GM21576 (cell line): ENCODE data around the gene TMCC3.
"Not testable (repeated sequence)": the region's sequence is repeated elsewhere in the genome, so short reads cannot be mapped to it uniquely, and the experiment has no call there.

Experiments
- ATAC-seq: cut with Tn5 transposase; IDR thresholded peaks from one replicate; pipeline ENCODE4 v1.9.1; 2021; ENCODE audit warnings: mild to moderate bottlenecking, moderate library complexity; ENCODE audit not compliant: unreplicated experiment

Gene TMCC3

GRCh38 chr12:94604366-94604698 is 46.0 kb downstream of the TMCC3 start:
- no peak for ATAC-seq

- ATAC-seq, result no peak
These were observed 46.7 kb downstream of the TMCC3 start for GRCh38 chr12:94603434-94604365.

- ATAC-seq, result no peak
These were observed 48.3 kb downstream of the TMCC3 start for GRCh38 chr12:94602024-94602423.

- not testable (repeated sequence) for ATAC-seq
These were observed 49.0 kb downstream of the TMCC3 start for GRCh38 chr12:94601307-94601706.

GRCh38 chr12:94599189-94599588 is 51.2 kb downstream of the TMCC3 start:
- ATAC-seq, result no peak

- no peak for ATAC-seq
These were observed 53.1 kb downstream of the TMCC3 start for GRCh38 chr12:94597268-94597667.

- ATAC-seq, result no peak
These were observed 53.8 kb downstream of the TMCC3 start for GRCh38 chr12:94596596-94596995.

GRCh38 chr12:94595152-94595551 is 55.2 kb downstream of the TMCC3 start:
- no peak for ATAC-seq

- ATAC-seq, result no peak
These were observed 55.9 kb downstream of the TMCC3 start for GRCh38 chr12:94594443-94594825.

- no peak for ATAC-seq
These were observed 56.4 kb downstream of the TMCC3 start for GRCh38 chr12:94593822-94594442.

GRCh38 chr12:94592723-94593122 is 57.6 kb downstream of the TMCC3 start:
- not testable (repeated sequence) for ATAC-seq

GRCh38 chr12:94592080-94592479 is 58.3 kb downstream of the TMCC3 start:
- no peak for ATAC-seq

GRCh38 chr12:94590428-94590827 is 59.9 kb downstream of the TMCC3 start:
- ATAC-seq, result no peak

- ATAC-seq, result no peak
These were observed 60.8 kb downstream of the TMCC3 start for GRCh38 chr12:94589591-94590001.

GRCh38 chr12:94588346-94588745 is 62.0 kb downstream of the TMCC3 start:
- ATAC-seq, result no peak

GRCh38 chr12:94587266-94588241 is 62.8 kb downstream of the TMCC3 start:
- ATAC-seq, result no peak

- ATAC-seq, result no peak
These were observed 63.6 kb downstream of the TMCC3 start for GRCh38 chr12:94586589-94587259.

GRCh38 chr12:94585626-94586025 is 64.7 kb downstream of the TMCC3 start:
- no peak for ATAC-seq

- ATAC-seq, result no peak
These were observed 66.0 kb downstream of the TMCC3 start for GRCh38 chr12:94584377-94584776.

- ATAC-seq, result no peak
These were observed 67.8 kb downstream of the TMCC3 start for GRCh38 chr12:94582591-94582990.
